ENCODE results near the gene NPVF.

The NPVF gene

DNA sequence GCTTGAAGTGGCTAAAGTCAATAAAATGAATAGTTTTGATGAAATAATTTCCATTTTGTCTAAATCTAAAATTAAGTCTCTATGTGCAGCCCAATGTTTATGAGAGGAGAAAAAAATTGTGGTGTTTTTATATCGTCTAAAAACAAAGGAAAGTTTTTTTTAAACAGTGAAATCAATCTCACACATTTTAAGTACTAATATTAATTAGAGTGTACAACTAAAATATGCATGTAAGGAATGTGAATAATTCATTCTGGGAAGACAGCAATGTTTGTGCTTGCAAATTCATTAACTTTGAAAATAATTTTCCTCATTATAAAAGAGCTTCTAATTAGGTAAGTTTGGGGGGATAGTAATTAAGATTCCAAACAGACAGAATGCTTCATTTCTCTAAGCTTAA lies at the start of gene NPVF:
Gene NPVF, minus strand, starts transcription at position 101 of the 400 bp plus-strand sequence. Its CDS starts 47 bp downstream, at position 54.
- Mint-ChIP-seq H3K4me1 (peaks cover 5% of the 10 kb centered on the region), H3K36me3 (ENCODE audit: low read depth) (peaks cover 4% of the 10 kb centered on the region), H3K27ac (no peak within 1 kb of the TSS), H3K4me3 (no peak within 1 kb of the TSS), H3K27me3 (ENCODE audit: low read depth, poor library complexity) (peaks cover 12% of the 10 kb centered on the region), H3K9me3 (peaks cover 9% of the 10 kb centered on the region)
- no peak for DNase-seq
- TF ChIP-seq CTCF (IDR thresholded peaks at IDR 0.05), result no peak

DNA sequence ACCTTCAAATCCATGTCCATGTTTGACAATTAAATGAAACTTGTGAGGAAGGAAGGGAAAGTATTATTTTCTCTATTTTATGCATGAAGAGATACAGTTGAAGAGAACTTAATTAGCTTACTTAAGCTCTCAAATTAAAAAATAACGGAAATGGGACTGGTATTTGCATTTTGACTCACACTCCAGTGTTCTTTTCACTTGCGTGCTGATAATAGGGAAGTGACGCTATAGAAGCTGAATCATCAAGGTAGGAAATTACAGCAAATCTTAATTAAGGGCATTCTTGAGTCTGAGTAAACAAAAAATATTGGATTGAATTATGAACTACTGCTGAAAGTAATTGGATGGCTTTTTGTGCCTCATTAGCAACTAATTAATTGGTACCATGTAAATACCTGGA lies 44.0 kb upstream of the NPVF start:
- no peak overlapping the region for H3K4me3 Mint-ChIP-seq
- TF ChIP-seq CTCF (IDR thresholded peaks at IDR 0.05), result no peak
- no peaks in the 10 kb centered on the region for H3K4me1 Mint-ChIP-seq
- no peaks in the 10 kb centered on the region for H3K36me3 Mint-ChIP-seq (ENCODE audit: low read depth)
- no peak overlapping the region for H3K27ac Mint-ChIP-seq
- no peak for DNase-seq
- peaks cover 4% of the 10 kb centered on the region for H3K27me3 Mint-ChIP-seq (ENCODE audit: low read depth, poor library complexity)
- peaks cover 3% of the 10 kb centered on the region for H3K9me3 Mint-ChIP-seq

- H3K4me3 Mint-ChIP-seq, result no peak overlapping the region
- no peaks in the 10 kb centered on the region for H3K27me3 Mint-ChIP-seq (ENCODE audit: low read depth, poor library complexity)
- no peak for DNase-seq
- peaks cover 44% of the 10 kb centered on the region for H3K4me1 Mint-ChIP-seq
- H3K36me3 Mint-ChIP-seq (ENCODE audit: low read depth), result no peaks in the 10 kb centered on the region
- no peak overlapping the region for H3K27ac Mint-ChIP-seq
- TF ChIP-seq CTCF (IDR thresholded peaks at IDR 0.05), result no peak
- no peaks in the 10 kb centered on the region for H3K9me3 Mint-ChIP-seq
These were observed 35.1 kb upstream of the NPVF start for GRCh38 chr7:25263337-25263736.

- peaks cover 4% of the 10 kb centered on the region for H3K27me3 Mint-ChIP-seq (ENCODE audit: low read depth, poor library complexity)
- H3K27ac Mint-ChIP-seq, result no peak overlapping the region
- no peak for DNase-seq
- no peaks in the 10 kb centered on the region for H3K36me3 Mint-ChIP-seq (ENCODE audit: low read depth)
- no peak for TF ChIP-seq CTCF (IDR thresholded peaks at IDR 0.05)
- peaks cover 50% of the 10 kb centered on the region for H3K4me1 Mint-ChIP-seq
- no peak overlapping the region for H3K4me3 Mint-ChIP-seq
- H3K9me3 Mint-ChIP-seq, result no peaks in the 10 kb centered on the region
These were observed 34.3 kb upstream of the NPVF start for GRCh38 chr7:25262586-25262985.

DNA sequence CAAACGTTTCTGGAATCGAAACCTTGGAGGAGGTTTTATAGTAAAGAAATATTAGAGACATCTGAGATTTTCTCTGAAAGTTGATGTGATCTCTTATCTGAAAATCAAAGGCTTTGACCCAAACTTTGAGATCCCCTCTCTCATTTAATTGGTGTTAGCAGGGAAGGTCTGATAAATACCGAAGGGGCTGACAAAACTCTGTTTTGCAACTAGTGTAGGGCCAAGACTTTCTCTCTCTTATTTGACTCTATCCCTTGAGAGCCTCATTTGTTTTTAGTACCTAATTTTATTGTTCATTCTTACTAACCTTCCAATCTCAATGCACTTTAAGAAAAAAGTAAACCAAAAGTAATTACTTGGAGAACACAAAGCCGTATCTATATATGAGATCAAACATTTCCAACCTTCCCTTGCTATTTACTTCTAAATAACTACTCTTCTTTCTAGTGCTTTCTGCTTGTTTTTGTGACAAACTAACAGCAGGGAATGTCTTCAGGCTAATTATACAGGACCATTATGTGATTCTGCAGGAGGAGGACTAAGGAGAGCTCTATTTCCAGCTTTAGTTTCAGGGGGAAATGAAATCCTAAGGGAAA lies 33.4 kb upstream of the NPVF start:
- Mint-ChIP-seq H3K4me1 (peaks cover 55% of the 10 kb centered on the region), H3K27ac (peak overlapping the region; percentile 58), H3K36me3 (ENCODE audit: low read depth) (no peaks in the 10 kb centered on the region), H3K9me3 (no peaks in the 10 kb centered on the region), H3K4me3 (no peak overlapping the region), H3K27me3 (ENCODE audit: low read depth, poor library complexity) (peaks cover 4% of the 10 kb centered on the region)
- DNase-seq, result no peak
- TF ChIP-seq CTCF (IDR thresholded peaks at IDR 0.05), result no peak

- DNase-seq, result no peak
- peaks cover 4% of the 10 kb centered on the region for H3K27me3 Mint-ChIP-seq (ENCODE audit: low read depth, poor library complexity)
These were observed 32.7 kb upstream of the NPVF start for GRCh38 chr7:25260862-25261494.

More at GRCh38 chr7:25260862-25261494, 32.7 kb upstream of the NPVF start:
- no peak for TF ChIP-seq CTCF (IDR thresholded peaks at IDR 0.05)
- Mint-ChIP-seq H3K4me3 (no peak overlapping the region), H3K27ac (no peak overlapping the region), H3K9me3 (no peaks in the 10 kb centered on the region), H3K36me3 (ENCODE audit: low read depth) (no peaks in the 10 kb centered on the region), H3K4me1 (peaks cover 59% of the 10 kb centered on the region)
